A673 (cell line): ENCODE results near the gene CAPZB. TPM values are rescaled to one million over a fixed set of nuclear protein-coding genes. Genes with fewer than 3 reads are reported as not detected.

Experiments used
- BruUV-seq: library from RNA; stranded (reverse); fragments of 400-500 nt; replicated peaks from 2 replicates; lab custom pipeline; 2021; lab: Mats Ljungman, UMichigan
- CTCF ChIA-PET: fragments of 300-600 bp; sonication (Branson Sonifier 250); formaldehyde crosslinking; loops from one replicate; lab custom pipeline; 2022; ENCODE audit warnings: antibody characterized with exemption; lab: Charles Lee
- POLR2A ChIA-PET: fragments of 300-600 bp; sonication (Branson Sonifier 250); formaldehyde crosslinking; loops from one replicate; lab custom pipeline; 2022; ENCODE audit warnings: antibody characterized with exemption; ENCODE audit not compliant: low non-redundant PET; lab: Charles Lee
- DNase-seq: peaks from one replicate; pipeline ENCODE4 v3.0.0-alpha.2; 2015; ENCODE audit warnings: low spot score
- H3K27ac ChIP-seq: fragments of 200-600 bp; sonication (generic); 2 replicates; pipeline ENCODE4 v1.5.1; 2016; ENCODE audit warnings: mixed run types, low read depth, mild to moderate bottlenecking, mixed read lengths, antibody characterized with exemption, low read length; ENCODE audit not compliant: poor library complexity, severe bottlenecking
- H3K27me3 ChIP-seq: fragments of 200-600 bp; sonication (generic); replicated peaks from 2 replicates; pipeline ENCODE4 v1.6.1; 2017; ENCODE audit warnings: mixed run types, low read depth, mild to moderate bottlenecking, mixed read lengths, antibody characterized with exemption, low read length; ENCODE audit not compliant: insufficient read depth, poor library complexity
- H3K36me3 ChIP-seq: fragments of 200-600 bp; sonication (generic); 2 replicates; pipeline ENCODE4 v1.6.1; 2016; ENCODE audit warnings: mixed run types, mild to moderate bottlenecking, mixed read lengths, antibody characterized with exemption, low read length; ENCODE audit not compliant: insufficient read depth, poor library complexity, severe bottlenecking
- H3K4me1 ChIP-seq: fragments of 200-600 bp; sonication (generic); 2 replicates; pipeline ENCODE4 v1.6.1; 2017; ENCODE audit warnings: mixed run types, mild to moderate bottlenecking, mixed read lengths, antibody characterized with exemption, low read length; ENCODE audit not compliant: insufficient read depth, poor library complexity, severe bottlenecking
- H3K4me3 ChIP-seq: fragments of 200-600 bp; sonication (generic); 2 replicates; pipeline ENCODE4 v1.5.1; 2016; ENCODE audit warnings: low read depth, mixed run types, mild to moderate bottlenecking, mixed read lengths, low read length; ENCODE audit not compliant: poor library complexity, severe bottlenecking
- H3K9me3 ChIP-seq: fragments of 200-600 bp; sonication (generic); 2 replicates; pipeline ENCODE4 v1.6.1; 2016; ENCODE audit warnings: mixed run types, low read depth, mild to moderate bottlenecking, mixed read lengths, antibody characterized with exemption, low read length; ENCODE audit not compliant: poor library complexity, severe bottlenecking
- CTCF ChIP-seq: fragments of 300-800, 200-600 bp; sonication (generic); conservative IDR thresholded peaks from 2 replicates; pipeline ENCODE4 v1.5.1; 2017; ENCODE audit warnings: low read depth, mild to moderate bottlenecking, antibody characterized with exemption, low read length, moderate library complexity, mixed read lengths
- EZH2 ChIP-seq: fragments of 200-600 bp; sonication (generic); IDR thresholded peaks from 2 replicates; pipeline ENCODE4 v1.6.1; 2017; ENCODE audit warnings: borderline replicate concordance, low read depth, mild to moderate bottlenecking, mixed read lengths, antibody characterized with exemption, low read length; ENCODE audit not compliant: poor library complexity, severe bottlenecking
- intact Hi-C: fragments of 100-400 bp; cut with micrococcal nuclease; formaldehyde crosslinking; loops from one replicate; pipeline ENCODE4 v1.10.0; 2022; ENCODE audit not compliant: unreplicated experiment
- total RNA-seq: library from RNA; stranded (reverse); gene quantifications from 2 replicates; pipeline ENCODE4 v1.2.3, GENCODE V29; 2021

Gene CAPZB
- total RNA-seq, 1 experiment from 2014 or later: 214 TPM

GRCh38 chr1:19456968-19457441, 28.3 kb downstream of the CAPZB start:
- no peak overlapping the region for H3K4me3 ChIP-seq

GRCh38 chr1:19455353-19455752, 30.0 kb downstream of the CAPZB start:
- intact Hi-C loops: no loop called here
- no peak overlapping the region for H3K4me3 ChIP-seq
- ChIA-PET CTCF (no interaction called here), POLR2A (no interaction called here)
- DNase-seq: no peak
- H3K9me3 ChIP-seq: no peaks in the 10 kb centered on the region
- no peaks in the 10 kb centered on the region for H3K27me3 ChIP-seq
- H3K36me3 ChIP-seq: no peaks in the 10 kb centered on the region
- BruUV-seq: no TSS peak
- TF ChIP-seq CTCF (no peak), EZH2 (no peak)
- no peak overlapping the region for H3K27ac ChIP-seq
- peaks cover 73% of the 10 kb centered on the region for H3K4me1 ChIP-seq

More at GRCh38 chr1:19456968-19457441, 28.3 kb downstream of the CAPZB start:
- H3K36me3 ChIP-seq: no peaks in the 10 kb centered on the region
- no TSS peak for BruUV-seq
- DNase-seq: peak; percentile 96
- POLR2A ChIA-PET: no interaction called here
- TF ChIP-seq CTCF: no peak
- TF ChIP-seq EZH2: no peak
- H3K27ac ChIP-seq: peak overlapping the region; percentile 62
- intact Hi-C loops: no loop called here
- no peaks in the 10 kb centered on the region for H3K9me3 ChIP-seq
- CTCF ChIA-PET: no interaction called here
- no peaks in the 10 kb centered on the region for H3K27me3 ChIP-seq
- H3K4me1 ChIP-seq: peaks cover 74% of the 10 kb centered on the region

GRCh38 chr1:19454265-19455146, 30.8 kb downstream of the CAPZB start:
- no peaks in the 10 kb centered on the region for H3K36me3 ChIP-seq
- no peak for TF ChIP-seq CTCF
- no peak for TF ChIP-seq EZH2
- CTCF ChIA-PET: no interaction called here
- no peak overlapping the region for H3K27ac ChIP-seq
- BruUV-seq: no TSS peak
- intact Hi-C loops: no loop called here
- H3K9me3 ChIP-seq: no peaks in the 10 kb centered on the region
- H3K27me3 ChIP-seq: no peaks in the 10 kb centered on the region
- no peak overlapping the region for H3K4me3 ChIP-seq
- peaks cover 70% of the 10 kb centered on the region for H3K4me1 ChIP-seq
- peak; percentile 25 for DNase-seq
- POLR2A ChIA-PET: no interaction called here
